ENCODE data around the gene CLHC1.
"Not testable (repeated sequence)": the region's sequence is repeated elsewhere in the genome, so short reads cannot be mapped to it uniquely, and the experiment has no call there.

Gene CLHC1

DNA sequence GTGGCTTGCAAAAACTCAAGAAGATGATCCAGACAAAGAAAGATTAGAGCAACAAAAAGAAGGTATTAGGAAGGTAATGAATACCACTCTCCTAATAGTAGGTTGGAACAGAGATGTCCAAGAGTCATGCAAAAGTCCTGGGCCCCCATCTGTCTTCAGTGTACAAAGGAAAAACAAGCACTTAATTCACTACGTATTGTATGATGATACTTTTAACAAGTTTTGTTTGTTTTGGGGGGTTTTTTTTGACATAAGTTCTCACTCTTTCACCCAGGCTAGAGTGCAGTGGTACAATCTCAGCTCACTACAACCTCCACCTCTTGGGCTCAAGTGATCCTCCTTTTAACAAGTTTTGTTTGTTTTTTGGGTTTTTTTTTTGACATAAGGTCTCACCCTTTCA is 101.2 kb downstream of the CLHC1 start:
- H3K18ac ChIP-seq (ENCODE audit: low read length): no peak overlapping the region
- H3K27ac ChIP-seq (ENCODE audit: low read depth, low read length): no peak overlapping the region
- no peak overlapping the region for H2BK5ac ChIP-seq (ENCODE audit: low read length)
- no peak overlapping the region for H2BK120ac ChIP-seq (ENCODE audit: low read depth, low read length)
- H4K8ac ChIP-seq (ENCODE audit: low read depth, low read length): no peak overlapping the region
- no peak overlapping the region for H3K56ac ChIP-seq (ENCODE audit: low read length)
- H3K4me1 ChIP-seq (ENCODE audit: control insufficient read depth, low read depth, low read length): peaks cover 5% of the 10 kb centered on the region
- H2BK15ac ChIP-seq (replicated peaks; ENCODE audit: low read depth): no peak overlapping the region
- H3K27me3 ChIP-seq (ENCODE audit: insufficient read depth, low read length, poor library complexity): no peaks in the 10 kb centered on the region
- no peaks in the 10 kb centered on the region for H3K36me3 ChIP-seq (ENCODE audit: control insufficient read depth, insufficient read depth, low read length)
- no peak overlapping the region for H3K4me2 ChIP-seq (ENCODE audit: low read length)
- no peak overlapping the region for H4K5ac ChIP-seq (ENCODE audit: low read length)
- H3K4ac ChIP-seq (ENCODE audit: low read depth, low read length): no peak overlapping the region
- no peak for DNase-seq
- H3K9ac ChIP-seq (ENCODE audit: low read length): no peak overlapping the region
- H3K23ac ChIP-seq (ENCODE audit: low read length): no peak overlapping the region
- WGBS (ENCODE audit: extremely low coverage, insufficient coverage, low lambda C conversion rate): no CpG with 5 or more reads among the region's 1 CpG
- no peaks in the 10 kb centered on the region for H3K79me1 ChIP-seq (ENCODE audit: low read length)
- H2AK5ac ChIP-seq (ENCODE audit: low read length): no peak overlapping the region
- no peaks in the 10 kb centered on the region for H3K79me2 ChIP-seq (ENCODE audit: control insufficient read depth, insufficient read depth, low read length)
- H3K4me3 ChIP-seq (ENCODE audit: low read length): no peak overlapping the region

DNA sequence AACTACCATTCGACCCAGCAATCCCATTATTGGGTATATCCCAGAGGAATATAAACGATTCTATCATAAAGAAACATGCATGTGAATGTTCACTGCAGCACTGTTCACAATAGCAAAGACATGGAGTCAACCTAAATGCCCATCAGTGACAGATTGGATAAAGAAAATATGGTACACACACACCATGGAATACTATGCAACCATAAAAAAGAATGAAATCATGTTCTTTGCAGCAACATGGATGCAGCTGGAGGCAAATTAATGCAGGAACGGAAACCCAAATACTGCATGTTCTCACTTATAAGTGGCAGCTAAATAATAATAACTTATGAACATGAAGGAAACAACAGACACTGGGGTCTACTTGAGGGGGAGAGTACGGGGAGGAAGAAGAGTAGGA is 105.5 kb downstream of the CLHC1 start:
- not testable (repeated sequence) for H2BK120ac ChIP-seq (ENCODE audit: low read depth, low read length); DNase-seq; H2BK15ac ChIP-seq (replicated peaks; ENCODE audit: low read depth); H4K5ac ChIP-seq (ENCODE audit: low read length); H2AK5ac ChIP-seq (ENCODE audit: low read length); H3K23ac ChIP-seq (ENCODE audit: low read length); H3K27me3 ChIP-seq (ENCODE audit: insufficient read depth, low read length, poor library complexity); H2BK5ac ChIP-seq (ENCODE audit: low read length); H3K56ac ChIP-seq (ENCODE audit: low read length); H3K79me2 ChIP-seq (ENCODE audit: control insufficient read depth, insufficient read depth, low read length); H3K4me1 ChIP-seq (ENCODE audit: control insufficient read depth, low read depth, low read length); H3K4me3 ChIP-seq (ENCODE audit: low read length); H3K4me2 ChIP-seq (ENCODE audit: low read length); H3K9ac ChIP-seq (ENCODE audit: low read length); H3K4ac ChIP-seq (ENCODE audit: low read depth, low read length); H4K8ac ChIP-seq (ENCODE audit: low read depth, low read length); H3K18ac ChIP-seq (ENCODE audit: low read length); H3K27ac ChIP-seq (ENCODE audit: low read depth, low read length); H3K36me3 ChIP-seq (ENCODE audit: control insufficient read depth, insufficient read depth, low read length); H3K79me1 ChIP-seq (ENCODE audit: low read length)
- WGBS (ENCODE audit: extremely low coverage, insufficient coverage, low lambda C conversion rate): no CpG with 5 or more reads among the region's 4 CpGs

All from mesendoderm (in vitro differentiated cells).